GM03348 (cell line): ENCODE results near the gene TMEM86B.
A peak's percentile ranks its signal among the peaks of the same experiment; 100 is the strongest.
"Not testable (repeated sequence)": the region's sequence is repeated elsewhere in the genome, so short reads cannot be mapped to it uniquely, and the experiment has no call there.

Experiments used
- DNase-seq: peaks from one replicate; pipeline ENCODE4 v3.0.0; 2012; ENCODE audit warnings: low spot score

TMEM86B gene

GRCh38 chr19:55220525-55220924, 8.0 kb downstream of the TMEM86B start:
- DNase-seq = no peak

- peak; percentile 91 for DNase-seq
Observed at GRCh38 chr19:55216461-55217198, 11.9 kb downstream of the TMEM86B start.

- no peak for DNase-seq
Observed at GRCh38 chr19:55213547-55213946, 15.0 kb downstream of the TMEM86B start.

GRCh38 chr19:55212447-55212846, 16.1 kb downstream of the TMEM86B start:
- no peak for DNase-seq

GRCh38 chr19:55209693-55210472, 18.7 kb downstream of the TMEM86B start:
- DNase-seq = peak; percentile 60

GRCh38 chr19:55208880-55209692, 19.5 kb downstream of the TMEM86B start, which contains the start of gene PTPRH:
PTPRH (minus strand) TSS chr19:55209501; CDS start chr19:55209433, 68 bp downstream.
- DNase-seq = no peak

GRCh38 chr19:55206664-55207500, 21.7 kb downstream of the TMEM86B start:
- peak; percentile 94 for DNase-seq

GRCh38 chr19:55202199-55202598, 26.4 kb downstream of the TMEM86B start:
- not testable (repeated sequence) for DNase-seq

GRCh38 chr19:55199620-55200204, 28.9 kb downstream of the TMEM86B start:
- DNase-seq = no peak

- DNase-seq = no peak
Observed at GRCh38 chr19:55198651-55199050, 29.9 kb downstream of the TMEM86B start.

GRCh38 chr19:55197528-55197927, 31.0 kb downstream of the TMEM86B start:
- no peak for DNase-seq

- DNase-seq = no peak
Observed at GRCh38 chr19:55196803-55197202, 31.8 kb downstream of the TMEM86B start.

- no peak for DNase-seq
Observed at GRCh38 chr19:55193481-55193880, 35.1 kb downstream of the TMEM86B start.

GRCh38 chr19:55189403-55189835, 39.1 kb downstream of the TMEM86B start:
- peak; percentile 88 for DNase-seq

GRCh38 chr19:55188625-55189024, 39.9 kb downstream of the TMEM86B start:
- no peak for DNase-seq

- DNase-seq = no peak
Observed at GRCh38 chr19:55186080-55186479, 42.5 kb downstream of the TMEM86B start.

GRCh38 chr19:55181740-55182139, 46.8 kb downstream of the TMEM86B start:
- no peak for DNase-seq

GRCh38 chr19:55179606-55180484, 48.7 kb downstream of the TMEM86B start, which contains the start of gene SYT5:
SYT5 (minus strand) TSS chr19:55180289; CDS start chr19:55179041, 1,248 bp downstream.
- DNase-seq = peak; percentile 79

GRCh38 chr19:55178781-55179599, 49.6 kb downstream of the TMEM86B start:
- peak; percentile 79 for DNase-seq
